Mucosa of stomach (tissue), 1 donor: ENCODE measurements around the gene TSHZ2.
"Not testable (repeated sequence)": the region's sequence is repeated elsewhere in the genome, so short reads cannot be mapped to it uniquely, and the experiment has no call there.

Experiments used
- H3K27me3 ChIP-seq: one replicate; pipeline ENCODE4 v1.7.0; 2013; ENCODE audit warnings: mild to moderate bottlenecking, low read length; ENCODE audit not compliant: control insufficient read depth, insufficient read depth
- H3K36me3 ChIP-seq: one replicate; pipeline ENCODE4 v1.7.0; 2013; ENCODE audit warnings: low read length; ENCODE audit not compliant: control insufficient read depth, insufficient read depth
- H3K4me1 ChIP-seq: one replicate; pipeline ENCODE4 v1.7.0; 2013; ENCODE audit warnings: mild to moderate bottlenecking, low read length; ENCODE audit not compliant: control insufficient read depth, insufficient read depth
- H3K4me3 ChIP-seq: one replicate; pipeline ENCODE4 v1.7.0; 2013; ENCODE audit warnings: low read length
- H3K9ac ChIP-seq: one replicate; pipeline ENCODE4 v1.7.0; 2013; ENCODE audit warnings: mild to moderate bottlenecking, low read length, moderate library complexity
- H3K9me3 ChIP-seq: one replicate; pipeline ENCODE4 v1.7.0; 2013; ENCODE audit warnings: mild to moderate bottlenecking, low read length, moderate library complexity; ENCODE audit not compliant: control insufficient read depth
- donor health status: Pancreatic carcinoma.

The TSHZ2 gene

DNA sequence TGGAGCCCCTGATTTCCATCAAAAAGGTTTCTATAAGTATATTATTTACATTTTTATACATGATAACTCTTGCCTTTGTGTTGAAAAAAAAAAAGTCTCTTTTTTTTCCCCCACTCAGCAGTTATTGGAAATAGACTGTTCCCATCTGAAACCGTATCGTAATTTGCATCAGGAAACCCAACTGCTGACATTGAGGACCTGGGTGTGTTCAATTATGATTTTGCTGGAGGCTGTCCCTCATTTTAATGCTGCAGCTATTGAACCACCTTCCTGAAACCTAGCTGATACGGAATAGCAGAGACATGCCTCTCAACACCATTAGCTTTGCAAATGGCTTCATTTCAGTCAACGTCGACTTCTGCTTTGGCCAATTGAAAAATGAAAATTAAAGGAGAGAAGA, 522.6 kb downstream of the TSHZ2 start:
- no peak overlapping the region for H3K9ac ChIP-seq
- H3K4me3 ChIP-seq, result no peak overlapping the region
- no peaks in the 10 kb centered on the region for H3K27me3 ChIP-seq
- no peaks in the 10 kb centered on the region for H3K9me3 ChIP-seq
- peaks cover 4% of the 10 kb centered on the region for H3K4me1 ChIP-seq
- H3K36me3 ChIP-seq, result no peaks in the 10 kb centered on the region

DNA sequence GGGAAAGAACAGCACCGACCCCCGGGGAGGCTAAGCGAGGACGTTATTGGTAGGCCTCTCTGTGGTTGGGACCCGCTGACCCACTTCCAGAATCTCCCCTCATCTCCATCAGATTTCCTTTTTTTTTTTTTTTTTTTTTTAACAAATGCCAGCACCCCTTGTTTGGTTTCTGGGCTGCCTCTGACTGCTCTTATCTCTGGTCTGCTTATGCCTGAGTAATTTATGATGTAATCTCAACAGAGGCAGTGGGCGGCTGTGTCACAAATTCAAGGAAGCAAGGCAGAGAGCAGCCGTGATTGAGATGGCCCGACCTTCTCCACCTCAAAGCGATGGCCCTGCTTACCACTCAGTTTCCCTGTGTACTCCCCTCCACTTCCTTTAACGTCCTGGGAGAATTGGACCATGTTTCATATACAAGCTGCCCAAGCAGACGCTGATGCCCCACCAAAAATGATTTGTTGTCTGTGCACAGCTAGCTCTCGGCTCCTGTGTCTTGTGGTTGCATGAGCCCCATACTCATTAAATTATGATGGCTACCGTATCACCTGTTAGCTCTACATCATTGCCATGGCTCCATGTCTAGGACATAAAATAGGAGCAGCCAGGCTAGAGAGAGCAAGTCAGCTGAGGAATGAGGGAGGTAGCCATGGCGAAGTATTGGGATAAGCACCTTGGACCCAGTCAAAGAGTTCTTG, 523.4 kb downstream of the TSHZ2 start:
- no peak overlapping the region for H3K9ac ChIP-seq
- H3K4me1 ChIP-seq, result peaks cover 4% of the 10 kb centered on the region
- H3K9me3 ChIP-seq, result no peaks in the 10 kb centered on the region
- no peaks in the 10 kb centered on the region for H3K36me3 ChIP-seq
- H3K4me3 ChIP-seq, result no peak overlapping the region
- H3K27me3 ChIP-seq, result no peaks in the 10 kb centered on the region

DNA sequence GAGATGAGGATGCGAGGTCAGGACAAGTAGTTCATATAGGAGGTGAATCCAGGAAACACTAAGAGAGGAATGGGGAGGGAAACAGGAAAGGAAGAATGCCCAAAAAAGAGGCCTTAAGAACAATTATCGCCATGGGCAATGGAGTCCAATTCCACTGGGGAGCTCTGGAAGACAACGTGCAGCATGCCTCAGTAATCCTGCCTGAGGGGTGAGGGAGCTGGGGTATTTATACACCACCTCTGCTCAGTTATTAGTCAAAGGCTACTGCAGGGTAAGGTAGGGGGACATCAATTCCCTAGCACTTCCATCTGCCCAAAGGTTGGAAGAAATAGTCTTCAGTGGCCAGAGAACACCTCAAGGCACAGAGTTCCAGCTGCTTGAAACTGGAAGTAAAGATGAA, 525.1 kb downstream of the TSHZ2 start:
- H3K36me3 ChIP-seq, result no peaks in the 10 kb centered on the region
- H3K27me3 ChIP-seq, result no peaks in the 10 kb centered on the region
- no peaks in the 10 kb centered on the region for H3K9me3 ChIP-seq
- H3K4me3 ChIP-seq, result no peak overlapping the region
- H3K9ac ChIP-seq, result no peak overlapping the region
- H3K4me1 ChIP-seq, result peaks cover 4% of the 10 kb centered on the region

DNA sequence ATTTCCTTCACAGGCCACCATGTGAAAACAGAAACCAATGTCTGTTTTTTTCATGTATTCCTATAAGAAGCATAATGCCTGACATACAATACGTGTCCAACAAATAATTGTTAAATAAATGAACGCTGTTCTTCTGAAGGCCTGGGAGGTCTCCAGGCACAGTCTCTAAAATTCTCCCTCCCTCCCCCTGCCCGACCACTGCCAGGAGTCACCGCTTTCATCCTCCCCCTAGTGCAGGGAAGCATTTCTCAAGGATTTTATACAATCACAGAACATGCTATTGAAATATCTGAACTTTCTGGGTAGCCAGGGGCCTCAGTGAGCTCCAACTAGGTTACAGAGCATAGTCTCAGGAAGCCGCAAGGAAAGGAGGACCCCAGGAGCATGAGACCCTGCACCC, 526.2 kb downstream of the TSHZ2 start:
- H3K27me3 ChIP-seq, result no peaks in the 10 kb centered on the region
- no peak overlapping the region for H3K4me3 ChIP-seq
- H3K9me3 ChIP-seq, result no peaks in the 10 kb centered on the region
- no peak overlapping the region for H3K9ac ChIP-seq
- H3K4me1 ChIP-seq, result peaks cover 4% of the 10 kb centered on the region
- no peaks in the 10 kb centered on the region for H3K36me3 ChIP-seq

DNA sequence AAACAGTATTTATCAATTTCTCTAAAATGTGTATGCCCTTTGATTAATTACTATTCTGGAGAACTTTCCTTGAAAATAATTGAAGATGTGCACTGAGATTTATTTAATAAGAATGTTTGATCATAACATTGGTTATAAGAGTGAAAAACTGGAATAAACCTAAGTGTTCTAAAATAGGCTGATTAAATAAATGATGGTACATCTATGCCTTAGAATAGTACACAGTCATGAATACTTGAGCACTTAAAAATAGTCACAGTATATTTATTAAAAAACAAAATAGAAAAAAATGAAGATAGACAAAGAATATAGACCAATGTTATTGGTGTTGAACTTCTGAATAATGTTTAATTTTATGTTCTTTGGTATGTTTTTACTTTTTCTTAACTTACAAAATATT, 528.5 kb downstream of the TSHZ2 start:
- Histone ChIP-seq H3K4me3 (no peak overlapping the region), H3K9ac (no peak overlapping the region), H3K4me1 (peaks cover 3% of the 10 kb centered on the region), H3K36me3 (no peaks in the 10 kb centered on the region), H3K27me3 (no peaks in the 10 kb centered on the region), H3K9me3 (no peaks in the 10 kb centered on the region)

DNA sequence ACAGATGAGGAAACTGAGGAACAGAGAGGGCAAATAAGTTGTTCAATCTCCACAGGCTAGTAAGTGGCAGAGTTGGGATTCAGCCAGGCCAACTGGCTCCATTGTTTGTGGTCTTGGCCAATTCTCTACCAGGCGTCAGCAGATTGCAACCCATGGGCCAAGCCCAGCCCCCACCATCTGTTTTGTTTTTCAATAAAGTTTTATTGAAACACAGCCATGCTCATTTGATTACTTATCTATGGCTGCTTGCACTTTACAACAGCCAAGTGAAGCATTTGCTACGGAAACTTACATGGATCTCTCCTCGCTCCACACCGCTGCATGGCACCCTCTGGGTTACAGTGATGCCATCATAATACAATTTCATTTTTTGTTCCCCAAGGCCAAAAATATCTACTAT, 530.7 kb downstream of the TSHZ2 start:
- H3K9me3 ChIP-seq, result no peaks in the 10 kb centered on the region
- H3K4me3 ChIP-seq, result no peak overlapping the region
- H3K9ac ChIP-seq, result no peak overlapping the region
- no peaks in the 10 kb centered on the region for H3K4me1 ChIP-seq
- no peaks in the 10 kb centered on the region for H3K36me3 ChIP-seq
- H3K27me3 ChIP-seq, result no peaks in the 10 kb centered on the region

DNA sequence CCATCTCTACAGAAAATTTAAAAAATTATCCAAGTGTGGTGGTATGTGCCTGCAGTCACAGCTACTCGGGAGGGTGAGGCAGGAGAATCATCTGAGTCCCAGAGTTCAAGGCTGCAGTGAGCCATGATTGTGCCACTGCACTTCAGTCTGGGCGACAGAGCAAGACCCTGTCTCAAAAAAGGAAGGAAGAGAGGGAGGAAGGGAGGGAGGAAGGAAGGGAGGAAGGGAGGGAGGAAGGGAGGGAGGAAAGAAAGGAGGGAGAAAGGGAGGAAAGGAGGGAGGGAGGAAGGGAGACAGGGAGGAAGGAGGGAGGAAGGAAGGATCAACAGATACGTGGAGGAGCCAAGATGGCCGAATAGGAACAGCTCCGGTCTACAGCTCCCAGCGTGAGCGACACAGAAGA, 531.4 kb downstream of the TSHZ2 start:
- H3K4me1 ChIP-seq, result no peaks in the 10 kb centered on the region
- H3K4me3 ChIP-seq, result no peak overlapping the region
- no peaks in the 10 kb centered on the region for H3K27me3 ChIP-seq
- no peaks in the 10 kb centered on the region for H3K36me3 ChIP-seq
- H3K9me3 ChIP-seq, result no peaks in the 10 kb centered on the region
- no peak overlapping the region for H3K9ac ChIP-seq

DNA sequence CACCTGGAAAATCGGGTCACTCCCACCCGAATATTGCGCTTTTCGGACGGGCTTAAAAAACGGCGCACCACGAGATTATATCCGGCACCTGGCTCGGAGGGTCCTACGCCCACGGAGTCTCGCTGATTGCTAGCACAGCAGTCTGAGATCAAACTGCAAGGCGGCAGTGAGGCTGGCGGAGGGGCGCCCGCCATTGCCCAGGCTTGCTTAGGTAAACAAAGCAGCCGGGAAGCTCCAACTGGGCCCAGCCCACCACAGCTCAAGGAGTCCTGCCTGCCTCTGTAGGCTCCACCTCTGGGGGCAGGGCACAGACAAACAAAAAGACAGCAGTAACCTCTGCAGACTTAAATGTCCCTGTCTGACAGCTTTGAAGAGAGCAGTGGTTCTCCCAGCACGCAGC, 531.9 kb downstream of the TSHZ2 start:
- not testable (repeated sequence) for H3K27me3 ChIP-seq, H3K9me3 ChIP-seq, H3K9ac ChIP-seq, H3K36me3 ChIP-seq, H3K4me1 ChIP-seq, H3K4me3 ChIP-seq

DNA sequence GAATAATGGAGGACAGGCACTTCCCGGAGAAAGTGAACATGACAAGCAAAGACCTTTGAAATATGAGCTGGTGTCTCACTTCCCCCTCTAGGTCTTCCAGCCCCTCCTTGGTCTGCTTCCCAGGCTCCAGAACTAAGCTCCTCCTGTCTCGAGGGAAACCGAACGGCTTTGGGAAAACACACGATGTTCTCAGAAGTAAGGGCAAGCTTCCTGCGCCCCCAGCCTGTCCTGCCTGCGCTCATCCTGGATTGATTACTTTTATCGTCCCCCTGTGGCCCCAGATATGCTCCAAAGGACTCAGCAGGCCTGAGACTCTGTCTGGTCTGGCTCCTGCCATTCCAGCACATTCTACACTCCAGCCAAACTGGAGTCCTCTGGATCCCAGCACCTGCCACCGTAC, 538.1 kb downstream of the TSHZ2 start:
- no peak overlapping the region for H3K9ac ChIP-seq
- peaks cover 8% of the 10 kb centered on the region for H3K4me1 ChIP-seq
- no peak overlapping the region for H3K4me3 ChIP-seq
- H3K9me3 ChIP-seq, result no peaks in the 10 kb centered on the region
- no peaks in the 10 kb centered on the region for H3K36me3 ChIP-seq
- no peaks in the 10 kb centered on the region for H3K27me3 ChIP-seq

DNA sequence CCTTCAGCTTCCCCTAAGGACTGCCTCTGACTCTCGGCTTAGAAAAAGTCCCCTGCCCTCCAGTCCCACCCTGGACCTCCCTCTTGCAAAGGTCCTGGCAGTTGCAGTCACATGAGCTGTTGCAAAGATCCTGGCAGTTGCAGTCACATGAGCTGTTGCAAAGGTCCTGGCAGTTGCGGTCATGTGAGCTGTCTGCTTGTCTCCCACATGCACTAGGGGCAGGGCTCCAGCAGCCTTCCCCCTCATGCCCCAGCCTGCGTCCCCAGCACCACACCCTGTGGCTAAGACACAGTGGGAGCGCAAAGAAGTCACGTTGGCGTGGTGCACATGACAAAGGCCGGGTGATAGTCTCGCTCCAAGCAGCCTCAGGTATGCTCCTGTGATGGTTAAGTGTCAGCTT, 538.5 kb downstream of the TSHZ2 start:
- no peaks in the 10 kb centered on the region for H3K27me3 ChIP-seq
- H3K4me3 ChIP-seq, result no peak overlapping the region
- H3K4me1 ChIP-seq, result peaks cover 8% of the 10 kb centered on the region
- H3K36me3 ChIP-seq, result no peaks in the 10 kb centered on the region
- H3K9ac ChIP-seq, result no peak overlapping the region
- no peaks in the 10 kb centered on the region for H3K9me3 ChIP-seq

DNA sequence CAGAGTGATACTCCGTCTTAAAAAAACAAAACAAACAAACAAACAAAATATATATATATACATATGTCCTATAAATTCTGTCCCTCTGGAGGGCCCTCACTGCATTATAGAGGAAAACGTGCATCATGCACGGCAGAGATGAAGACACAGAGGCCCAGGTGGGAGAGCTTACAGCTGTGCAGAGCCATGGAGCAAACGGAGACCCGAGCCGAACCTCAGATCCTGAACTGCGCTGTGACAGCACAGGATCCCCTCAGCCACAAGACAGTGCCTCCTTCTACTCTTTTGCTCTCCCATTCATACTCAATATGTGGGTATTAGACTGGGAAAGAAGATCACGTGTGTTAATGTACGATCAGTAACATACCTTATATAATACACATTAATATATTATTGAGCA, 539.9 kb downstream of the TSHZ2 start:
- H3K4me3 ChIP-seq, result no peak overlapping the region

DNA sequence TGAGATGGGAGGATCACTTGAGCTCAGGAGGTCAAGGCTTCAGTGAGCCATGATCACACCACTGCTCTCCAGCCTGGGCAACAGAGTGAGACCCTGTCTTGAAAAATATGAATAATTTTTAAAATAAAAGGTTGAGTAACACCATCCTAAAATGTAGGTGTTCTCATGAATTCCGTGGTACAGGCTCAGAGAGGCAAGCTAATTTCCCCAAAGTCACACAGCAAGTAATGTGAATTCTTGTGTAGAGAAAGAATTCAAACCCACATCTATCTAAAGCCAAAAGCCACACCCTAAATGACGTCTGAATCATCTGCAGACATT, 541.0 kb downstream of the TSHZ2 start:
- Histone ChIP-seq H3K9me3 (no peaks in the 10 kb centered on the region), H3K36me3 (no peaks in the 10 kb centered on the region), H3K4me1 (peaks cover 8% of the 10 kb centered on the region)

More for the DNA sequence above, 539.9 kb downstream of the TSHZ2 start:
- Histone ChIP-seq H3K9me3 (no peaks in the 10 kb centered on the region), H3K9ac (no peak overlapping the region), H3K27me3 (no peaks in the 10 kb centered on the region), H3K4me1 (peaks cover 8% of the 10 kb centered on the region), H3K36me3 (no peaks in the 10 kb centered on the region)

More for the DNA sequence above, 541.0 kb downstream of the TSHZ2 start:
- H3K27me3 ChIP-seq, result no peaks in the 10 kb centered on the region
- no peak overlapping the region for H3K9ac ChIP-seq
- H3K4me3 ChIP-seq, result no peak overlapping the region
